Esophagus muscularis mucosa (tissue), 3 donors: ENCODE data around the gene RPL18A.

Experiments used
- POLR2A ChIP-seq: fragments of 450-650 bp; IDR thresholded peaks from one replicate; pipeline ENCODE4 v1.6.1; 2017; ENCODE audit warnings: antibody characterized with exemption, moderate library complexity, mild to moderate bottlenecking, low read depth
- POLR2AphosphoS5 ChIP-seq, 2 donors: sonication (generic); formaldehyde crosslinking; IDR thresholded peaks; one replicate each; pipeline ENCODE4 v1.6.1; 2017; ENCODE audit warnings: antibody characterized with exemption in 2 of 2
- TF ChIP-seq, protein P1 (sequence below), 3 experiments: fragments of 200-600 bp in 2 of 3; fragments of 450-650 bp in 1 of 3; sonication (generic) in 2 of 3; IDR thresholded peaks; one replicate each; pipeline ENCODE4 v1.5.1; 2017 to 2019; ENCODE audit warnings: antibody characterized with exemption in 3 of 3, mild to moderate bottlenecking in 2 of 3, moderate library complexity in 1 of 3

DNA sequence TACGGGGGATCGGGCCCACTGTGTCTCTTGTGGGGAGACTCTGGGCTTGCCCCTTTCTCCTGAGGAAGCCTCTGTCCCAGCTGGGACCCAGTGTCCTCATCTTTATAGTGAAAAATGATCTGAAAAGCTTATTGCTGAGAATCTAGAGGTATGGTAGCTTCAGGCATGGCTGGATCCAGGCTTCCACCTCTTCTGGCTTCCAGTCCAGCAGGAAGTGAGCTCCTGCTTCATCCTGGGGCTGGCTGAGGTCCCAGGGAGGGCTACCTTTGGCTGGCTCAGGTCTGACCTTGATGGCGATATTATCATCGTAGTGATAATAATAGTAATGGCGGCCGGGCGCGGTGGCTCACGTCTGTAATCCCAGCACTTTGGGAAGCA lies 15.0 kb downstream of the RPL18A start:
- no peak for TF ChIP-seq POLR2AphosphoS5 (IDR thresholded peaks at IDR 0.05)
- TF ChIP-seq, protein P1, sequence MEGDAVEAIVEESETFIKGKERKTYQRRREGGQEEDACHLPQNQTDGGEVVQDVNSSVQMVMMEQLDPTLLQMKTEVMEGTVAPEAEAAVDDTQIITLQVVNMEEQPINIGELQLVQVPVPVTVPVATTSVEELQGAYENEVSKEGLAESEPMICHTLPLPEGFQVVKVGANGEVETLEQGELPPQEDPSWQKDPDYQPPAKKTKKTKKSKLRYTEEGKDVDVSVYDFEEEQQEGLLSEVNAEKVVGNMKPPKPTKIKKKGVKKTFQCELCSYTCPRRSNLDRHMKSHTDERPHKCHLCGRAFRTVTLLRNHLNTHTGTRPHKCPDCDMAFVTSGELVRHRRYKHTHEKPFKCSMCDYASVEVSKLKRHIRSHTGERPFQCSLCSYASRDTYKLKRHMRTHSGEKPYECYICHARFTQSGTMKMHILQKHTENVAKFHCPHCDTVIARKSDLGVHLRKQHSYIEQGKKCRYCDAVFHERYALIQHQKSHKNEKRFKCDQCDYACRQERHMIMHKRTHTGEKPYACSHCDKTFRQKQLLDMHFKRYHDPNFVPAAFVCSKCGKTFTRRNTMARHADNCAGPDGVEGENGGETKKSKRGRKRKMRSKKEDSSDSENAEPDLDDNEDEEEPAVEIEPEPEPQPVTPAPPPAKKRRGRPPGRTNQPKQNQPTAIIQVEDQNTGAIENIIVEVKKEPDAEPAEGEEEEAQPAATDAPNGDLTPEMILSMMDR (IDR thresholded peaks at IDR 0.05) = no peak
- TF ChIP-seq POLR2A = no peak
